Gastroesophageal sphincter (tissue), 3 donors: ENCODE data around the gene CDK18.

Experiments used
- CTCF ChIP-seq, 4 experiments: fragments of 200-600 bp in 2 of 4; fragments of 450-650 bp in 2 of 4; sonication (generic) in 1 of 4; IDR thresholded peaks; one replicate each; pipeline ENCODE4 v1.5.1; 2017 to 2019; ENCODE audit warnings: antibody characterized with exemption in 4 of 4, mild to moderate bottlenecking in 2 of 4, moderate library complexity in 2 of 4
- EP300 ChIP-seq: sonication (generic); formaldehyde crosslinking; IDR thresholded peaks from one replicate; pipeline ENCODE4 v1.6.1; 2017; ENCODE audit warnings: antibody characterized with exemption, mild to moderate bottlenecking
- POLR2A ChIP-seq, 2 donors: fragments of 450-650 bp; IDR thresholded peaks; one replicate each; pipeline ENCODE4 v1.6.1; 2017; ENCODE audit warnings: antibody characterized with exemption in 2 of 2, mild to moderate bottlenecking in 2 of 2, moderate library complexity in 1 of 2
- POLR2AphosphoS5 ChIP-seq: sonication (generic); formaldehyde crosslinking; IDR thresholded peaks from one replicate; pipeline ENCODE4 v1.6.1; 2017; ENCODE audit warnings: antibody characterized with exemption

- TF ChIP-seq CTCF (IDR thresholded peaks at IDR 0.05) (no peak), EP300 (no peak), POLR2A (IDR thresholded peaks at IDR 0.05) (no peak), POLR2AphosphoS5 (no peak)
Measured at GRCh38 chr1:205570173-205570501, 65.7 kb downstream of the CDK18 start.
